ENCODE data around the gene GALR2.

GRCh38 chr17:76119409-76120371 lies 45.1 kb downstream of the GALR2 start:
- TF ChIP-seq POLR2A (IDR thresholded peaks at IDR 0.05; ENCODE audit: low read length) = no peak
- TF ChIP-seq GATA1 (IDR thresholded peaks at IDR 0.05; ENCODE audit: low read depth, low read length) = no peak

Measured in erythroblast (primary cell).